ENCODE results near the gene COL18A1. TPM values are rescaled to one million over a fixed set of nuclear protein-coding genes. Genes with fewer than 3 reads are reported as not detected.

Gene COL18A1
- total RNA-seq, 1 experiment from 2014 or later = 3.3 TPM

GRCh38 chr21:45451771-45452182, 46.8 kb downstream of the COL18A1 start:
- BruUV-seq (replicated peaks) = no TSS peak
- no peak for DNase-seq (ENCODE audit: low spot score)
- CTCF ChIA-PET = no interaction called here

DNA sequence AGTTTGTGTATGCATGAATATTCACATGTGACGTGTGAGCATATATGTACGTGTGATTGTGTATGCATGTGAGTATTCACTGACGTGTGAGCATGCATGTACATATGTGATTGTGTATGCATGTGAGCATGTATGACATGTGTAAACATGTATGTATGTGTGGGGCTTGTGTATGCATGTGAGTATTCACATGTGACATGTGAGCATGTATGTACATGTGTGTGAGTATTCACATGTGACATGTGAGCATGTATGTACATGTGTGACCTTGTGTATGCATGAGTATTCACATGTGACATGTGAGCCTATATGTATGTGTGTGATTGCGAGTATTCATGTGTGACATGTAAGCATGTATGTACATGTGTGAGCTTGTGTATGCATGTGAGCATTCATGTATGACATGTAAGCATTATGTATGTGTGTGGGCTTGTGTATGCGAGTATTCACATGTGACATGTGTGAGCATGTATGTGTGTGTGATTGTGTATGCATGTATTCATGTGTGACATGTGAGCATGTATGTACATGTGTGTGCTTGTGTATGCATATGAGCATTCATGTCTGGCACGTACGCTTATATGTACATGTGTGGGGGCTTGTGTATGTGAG, 47.8 kb downstream of the COL18A1 start:
- ChIA-PET POLR2A (ENCODE audit: low non-redundant PET) (no interaction called here), CTCF (no interaction called here)
- no TSS peak for BruUV-seq (replicated peaks)
- Histone ChIP-seq H3K36me3 (ENCODE audit: insufficient read depth, low read length, poor library complexity, severe bottlenecking) (no peaks in the 10 kb centered on the region), H3K27me3 (replicated peaks; ENCODE audit: insufficient read depth, low read depth, low read length, poor library complexity) (no peaks in the 10 kb centered on the region), H3K4me3 (ENCODE audit: low read depth, low read length, poor library complexity, severe bottlenecking) (no peak overlapping the region), H3K9me3 (ENCODE audit: low read depth, low read length, poor library complexity, severe bottlenecking) (no peaks in the 10 kb centered on the region), H3K4me1 (ENCODE audit: insufficient read depth, low read length, poor library complexity, severe bottlenecking) (peaks cover 9% of the 10 kb centered on the region), H3K27ac (ENCODE audit: low read depth, low read length, poor library complexity, severe bottlenecking) (no peak overlapping the region)
- intact Hi-C loops (cut with micrococcal nuclease; ENCODE audit: unreplicated experiment) = no loop called here
- TF ChIP-seq EZH2 (IDR thresholded peaks at IDR 0.05; ENCODE audit: borderline replicate concordance, low read depth, low read length, poor library complexity, severe bottlenecking) = no peak
- TF ChIP-seq, protein P1, sequence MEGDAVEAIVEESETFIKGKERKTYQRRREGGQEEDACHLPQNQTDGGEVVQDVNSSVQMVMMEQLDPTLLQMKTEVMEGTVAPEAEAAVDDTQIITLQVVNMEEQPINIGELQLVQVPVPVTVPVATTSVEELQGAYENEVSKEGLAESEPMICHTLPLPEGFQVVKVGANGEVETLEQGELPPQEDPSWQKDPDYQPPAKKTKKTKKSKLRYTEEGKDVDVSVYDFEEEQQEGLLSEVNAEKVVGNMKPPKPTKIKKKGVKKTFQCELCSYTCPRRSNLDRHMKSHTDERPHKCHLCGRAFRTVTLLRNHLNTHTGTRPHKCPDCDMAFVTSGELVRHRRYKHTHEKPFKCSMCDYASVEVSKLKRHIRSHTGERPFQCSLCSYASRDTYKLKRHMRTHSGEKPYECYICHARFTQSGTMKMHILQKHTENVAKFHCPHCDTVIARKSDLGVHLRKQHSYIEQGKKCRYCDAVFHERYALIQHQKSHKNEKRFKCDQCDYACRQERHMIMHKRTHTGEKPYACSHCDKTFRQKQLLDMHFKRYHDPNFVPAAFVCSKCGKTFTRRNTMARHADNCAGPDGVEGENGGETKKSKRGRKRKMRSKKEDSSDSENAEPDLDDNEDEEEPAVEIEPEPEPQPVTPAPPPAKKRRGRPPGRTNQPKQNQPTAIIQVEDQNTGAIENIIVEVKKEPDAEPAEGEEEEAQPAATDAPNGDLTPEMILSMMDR (conservative IDR thresholded peaks at IDR 0.05; ENCODE audit: low read depth, low read length) = no peak
- no peak for DNase-seq (ENCODE audit: low spot score)

More at GRCh38 chr21:45451771-45452182, 46.8 kb downstream of the COL18A1 start:
- TF ChIP-seq, protein P1 (conservative IDR thresholded peaks at IDR 0.05; ENCODE audit: low read depth, low read length) = no peak
- TF ChIP-seq EZH2 (IDR thresholded peaks at IDR 0.05; ENCODE audit: borderline replicate concordance, low read depth, low read length, poor library complexity, severe bottlenecking) = no peak
- Histone ChIP-seq H3K27me3 (replicated peaks; ENCODE audit: insufficient read depth, low read depth, low read length, poor library complexity) (peaks cover 2% of the 10 kb centered on the region), H3K36me3 (ENCODE audit: insufficient read depth, low read length, poor library complexity, severe bottlenecking) (no peaks in the 10 kb centered on the region), H3K4me1 (ENCODE audit: insufficient read depth, low read length, poor library complexity, severe bottlenecking) (peaks cover 9% of the 10 kb centered on the region), H3K27ac (ENCODE audit: low read depth, low read length, poor library complexity, severe bottlenecking) (no peak overlapping the region), H3K9me3 (ENCODE audit: low read depth, low read length, poor library complexity, severe bottlenecking) (peaks cover 1% of the 10 kb centered on the region), H3K4me3 (ENCODE audit: low read depth, low read length, poor library complexity, severe bottlenecking) (no peak overlapping the region)
- POLR2A ChIA-PET (ENCODE audit: low non-redundant PET) = no interaction called here
- intact Hi-C loops (cut with micrococcal nuclease; ENCODE audit: unreplicated experiment) = no loop called here

DNA sequence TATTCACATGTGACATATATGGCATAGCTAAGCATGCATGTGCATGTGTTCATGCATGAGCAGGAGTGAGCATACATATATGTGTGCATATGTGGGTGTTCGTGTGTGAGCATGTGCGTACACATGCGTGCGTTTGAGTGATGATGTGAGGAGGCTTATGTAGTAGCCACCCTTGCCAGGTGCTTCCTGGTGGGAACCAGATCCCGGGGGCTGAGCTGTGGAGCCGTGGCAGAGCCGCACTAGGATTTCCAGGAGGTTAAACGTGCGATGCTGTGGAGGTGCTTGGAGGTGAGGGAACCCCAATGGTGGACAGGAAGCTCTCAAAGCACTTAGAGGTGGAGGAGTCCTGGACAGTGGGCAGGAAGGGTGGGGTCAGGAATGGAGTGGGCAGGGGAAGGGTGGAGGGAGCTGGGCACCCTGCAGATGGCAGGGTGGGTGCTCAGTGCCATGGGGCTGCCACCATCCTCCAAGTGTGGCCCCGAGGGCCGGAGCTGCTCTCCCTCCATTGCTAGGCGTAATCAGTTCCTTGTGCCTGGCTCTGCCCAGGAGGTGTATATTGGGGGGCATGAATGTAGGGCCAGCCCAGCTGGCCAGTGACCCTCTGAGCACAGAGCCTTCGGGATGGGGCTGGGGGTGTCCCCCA, 48.5 kb downstream of the COL18A1 start:
- no peak for TF ChIP-seq EZH2 (IDR thresholded peaks at IDR 0.05; ENCODE audit: borderline replicate concordance, low read depth, low read length, poor library complexity, severe bottlenecking)
- TF ChIP-seq, protein P1 (conservative IDR thresholded peaks at IDR 0.05; ENCODE audit: low read depth, low read length) = no peak
- Histone ChIP-seq H3K4me3 (ENCODE audit: low read depth, low read length, poor library complexity, severe bottlenecking) (no peak overlapping the region), H3K9me3 (ENCODE audit: low read depth, low read length, poor library complexity, severe bottlenecking) (no peaks in the 10 kb centered on the region), H3K4me1 (ENCODE audit: insufficient read depth, low read length, poor library complexity, severe bottlenecking) (peaks cover 9% of the 10 kb centered on the region), H3K36me3 (ENCODE audit: insufficient read depth, low read length, poor library complexity, severe bottlenecking) (no peaks in the 10 kb centered on the region), H3K27me3 (replicated peaks; ENCODE audit: insufficient read depth, low read depth, low read length, poor library complexity) (no peaks in the 10 kb centered on the region), H3K27ac (ENCODE audit: low read depth, low read length, poor library complexity, severe bottlenecking) (no peak overlapping the region)
- no TSS peak for BruUV-seq (replicated peaks)
- CTCF ChIA-PET = no interaction called here
- intact Hi-C loops (cut with micrococcal nuclease; ENCODE audit: unreplicated experiment) = no loop called here
- POLR2A ChIA-PET (ENCODE audit: low non-redundant PET) = no interaction called here
- DNase-seq (ENCODE audit: low spot score) = no peak
